Caki2 (cell line): ENCODE data around the gene ACOXL. TPM values are rescaled to one million over a fixed set of nuclear protein-coding genes. Genes with fewer than 3 reads are reported as not detected.
"Not testable (repeated sequence)": the region's sequence is repeated elsewhere in the genome, so short reads cannot be mapped to it uniquely, and the experiment has no call there.

Source experiments
- DNase-seq: peaks from one replicate; pipeline ENCODE4 v3.0.0-alpha.2; 2015; ENCODE audit warnings: low read depth
- in situ Hi-C: cut with HindIII; loops from 2 replicates; pipeline ENCODE4 v1.10.0; 2016; ENCODE audit warnings: low sequenced_read_pairs, low pct_unique_long_range_greater_than_20kb, mixed read lengths
- total RNA-seq: library from RNA; depleted of rRNA; stranded (reverse); fragments of >200 nt; shearing (Covaris generic); gene quantifications from 2 replicates; pipeline ENCODE4 v1.2.3, GENCODE V29; 2014; ENCODE audit warnings: low replicate concordance

The ACOXL gene
- total RNA-seq, 1 experiment from 2014 or later = not detected

- in situ Hi-C loops = no loop called here
- no peak for DNase-seq
These were observed 224.9 kb downstream of the ACOXL start for GRCh38 chr2:110957293-110957692.

GRCh38 chr2:110958346-110959119, 226.2 kb downstream of the ACOXL start:
- no peak for DNase-seq
- in situ Hi-C loops = no loop called here

GRCh38 chr2:110959198-110959597, 226.8 kb downstream of the ACOXL start:
- DNase-seq = no peak
- in situ Hi-C loops = no loop called here

GRCh38 chr2:110960281-110960680, 227.9 kb downstream of the ACOXL start:
- in situ Hi-C loops = no loop called here
- DNase-seq = no peak

- no peak for DNase-seq
- in situ Hi-C loops = no loop called here
These were observed 228.6 kb downstream of the ACOXL start for GRCh38 chr2:110960954-110961353.

GRCh38 chr2:110961643-110962042, 229.3 kb downstream of the ACOXL start:
- DNase-seq, in situ Hi-C loops: not testable (repeated sequence)

- no peak for DNase-seq
- in situ Hi-C loops = no loop called here
These were observed 237.3 kb downstream of the ACOXL start for GRCh38 chr2:110969696-110970095.

GRCh38 chr2:110970201-110970600, 237.8 kb downstream of the ACOXL start:
- no peak for DNase-seq
- in situ Hi-C loops = no loop called here

- DNase-seq = no peak
- in situ Hi-C loops = no loop called here
These were observed 239.4 kb downstream of the ACOXL start for GRCh38 chr2:110971811-110972210.

GRCh38 chr2:110973262-110973661, 240.9 kb downstream of the ACOXL start:
- in situ Hi-C loops = no loop called here
- DNase-seq = no peak

- in situ Hi-C loops = no loop called here
These were observed 245.0 kb downstream of the ACOXL start for GRCh38 chr2:110977403-110977802.

GRCh38 chr2:110978148-110978547, 245.8 kb downstream of the ACOXL start:
- no peak for DNase-seq
- in situ Hi-C loops = no loop called here

More at GRCh38 chr2:110977403-110977802, 245.0 kb downstream of the ACOXL start:
- no peak for DNase-seq

- DNase-seq = no peak
- in situ Hi-C loops = no loop called here
These were observed 246.5 kb downstream of the ACOXL start for GRCh38 chr2:110978756-110979470.

GRCh38 chr2:110979471-110980338, 247.3 kb downstream of the ACOXL start:
- in situ Hi-C loops = no loop called here
- DNase-seq = no peak

GRCh38 chr2:110980339-110981062, 248.1 kb downstream of the ACOXL start:
- no peak for DNase-seq
- in situ Hi-C loops = no loop called here

- no peak for DNase-seq
- in situ Hi-C loops = no loop called here
These were observed 250.8 kb downstream of the ACOXL start for GRCh38 chr2:110983133-110983532.

- no peak for DNase-seq
- in situ Hi-C loops = no loop called here
These were observed 252.5 kb downstream of the ACOXL start for GRCh38 chr2:110984694-110985490.
